Measurements from ENCODE around the gene PACSIN1.

DNA sequence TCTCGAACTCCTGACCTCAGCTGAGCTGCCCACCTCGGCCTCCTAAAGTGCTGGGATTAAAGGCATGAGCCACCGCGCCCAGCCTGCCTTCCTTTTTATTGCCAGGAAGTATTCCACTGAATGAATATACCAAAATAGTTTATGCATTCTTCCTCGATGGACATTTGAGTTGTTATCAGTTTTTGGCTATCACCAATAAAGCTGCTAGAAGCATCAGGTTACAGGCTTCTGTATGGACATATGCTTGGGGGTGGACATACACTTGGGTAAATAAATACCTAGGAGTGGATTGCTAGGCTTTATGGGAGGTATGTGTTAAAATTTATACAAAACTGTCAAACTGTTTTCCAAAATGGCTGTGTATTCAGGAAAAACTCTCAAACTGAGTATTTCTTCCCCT, 30.0 kb upstream of the PACSIN1 start:
- TF ChIP-seq, protein P1, sequence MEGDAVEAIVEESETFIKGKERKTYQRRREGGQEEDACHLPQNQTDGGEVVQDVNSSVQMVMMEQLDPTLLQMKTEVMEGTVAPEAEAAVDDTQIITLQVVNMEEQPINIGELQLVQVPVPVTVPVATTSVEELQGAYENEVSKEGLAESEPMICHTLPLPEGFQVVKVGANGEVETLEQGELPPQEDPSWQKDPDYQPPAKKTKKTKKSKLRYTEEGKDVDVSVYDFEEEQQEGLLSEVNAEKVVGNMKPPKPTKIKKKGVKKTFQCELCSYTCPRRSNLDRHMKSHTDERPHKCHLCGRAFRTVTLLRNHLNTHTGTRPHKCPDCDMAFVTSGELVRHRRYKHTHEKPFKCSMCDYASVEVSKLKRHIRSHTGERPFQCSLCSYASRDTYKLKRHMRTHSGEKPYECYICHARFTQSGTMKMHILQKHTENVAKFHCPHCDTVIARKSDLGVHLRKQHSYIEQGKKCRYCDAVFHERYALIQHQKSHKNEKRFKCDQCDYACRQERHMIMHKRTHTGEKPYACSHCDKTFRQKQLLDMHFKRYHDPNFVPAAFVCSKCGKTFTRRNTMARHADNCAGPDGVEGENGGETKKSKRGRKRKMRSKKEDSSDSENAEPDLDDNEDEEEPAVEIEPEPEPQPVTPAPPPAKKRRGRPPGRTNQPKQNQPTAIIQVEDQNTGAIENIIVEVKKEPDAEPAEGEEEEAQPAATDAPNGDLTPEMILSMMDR (IDR thresholded peaks at IDR 0.05): no peak
- no peak for TF ChIP-seq POLR2A (IDR thresholded peaks at IDR 0.05)
